Adrenal gland (tissue), 12 donors: ENCODE measurements around the gene ADARB2. TPM values are rescaled to one million over a fixed set of nuclear protein-coding genes. Genes with fewer than 3 reads are reported as not detected.

Experiments used
- DNase-seq, 7 donors: peaks; one replicate each; pipeline ENCODE4 v3.0.0-alpha.2; 2019 to 2020
- H3K27ac ChIP-seq, 5 donors: fragments of 200-600 bp; sonication (generic) in 4 of 5; 1 replicate in 3 of 5; 2 replicates in 2 of 5; pipeline versions ENCODE4 v1.5.1 to v1.8.0; 2016 to 2020; ENCODE audit warnings: mild to moderate bottlenecking in 1 of 5
- H3K27me3 ChIP-seq: fragments of 200-600 bp; 2 replicates; pipeline ENCODE4 v1.8.0; 2021
- H3K36me3 ChIP-seq, 2 donors: fragments of 200-600 bp; replicated peaks in 1 of 2; 1 replicate in 1 of 2; 2 replicates in 1 of 2; pipeline versions ENCODE4 v1.5.1 to v1.8.0; 2018 to 2022
- H3K4me1 ChIP-seq, 2 donors: fragments of 200-600 bp; replicated peaks in 1 of 2; 1 replicate in 1 of 2; 2 replicates in 1 of 2; pipeline versions ENCODE4 v1.5.1 to v1.8.0; 2018 to 2021
- H3K4me3 ChIP-seq, 4 donors: fragments of 200-600 bp; sonication (generic) in 3 of 4; one replicate each; pipeline ENCODE4 v1.5.1; 2016 to 2018
- H3K9me3 ChIP-seq, 3 donors: fragments of 200-600 bp; sonication (generic) in 1 of 3; replicated peaks in 1 of 3; 1 replicate in 2 of 3; 2 replicates in 1 of 3; pipeline versions ENCODE4 v1.5.1 to v1.8.0; 2016 to 2021
- CTCF ChIP-seq, 6 experiments: fragments of 450-650 bp in 4 of 6; fragments of 200-600 bp in 2 of 6; sonication (generic) in 1 of 6; IDR thresholded peaks; 1 replicate in 5 of 6; 2 replicates in 1 of 6; pipeline versions ENCODE4 v1.5.1 to v1.8.0; 2016 to 2021; ENCODE audit warnings: antibody characterized with exemption in 6 of 6, mild to moderate bottlenecking in 2 of 6, moderate library complexity in 1 of 6
- POLR2A ChIP-seq, 2 donors: fragments of 450-650 bp; IDR thresholded peaks; one replicate each; pipeline ENCODE4 v1.6.1; 2017; ENCODE audit warnings: antibody characterized with exemption in 2 of 2, mild to moderate bottlenecking in 2 of 2, moderate library complexity in 1 of 2
- WGBS, 4 donors: extraction: QIAGEN DNeasy Blood & Tissue Kit in 2 of 4; methylation state at CpG; one replicate each; pipeline versions ENCODE4 v1.1.5 to v1.1.7; 2013 to 2017; 5-methylcytosine and 5-hydroxymethylcytosine counted together
- intact Hi-C, 2 donors: fragments of 100-400 bp; cut with DNase I; formaldehyde crosslinking; loops; one replicate each; pipeline versions ENCODE4 v1.14.1 to v1.15.0; 2022 to 2023
- polyA plus RNA-seq, 3 donors: library from polyadenylated mRNA; stranded (reverse); fragments of 200-250 nt in 2 of 3; fragments of 350-450 nt in 1 of 3; fragmentation: Illumina TruSeq in 1 of 3; extraction: RNeasy Lipid Tissue Mini Kit (QIAGEN cat#74804) in 1 of 3; gene quantifications; one replicate each; pipeline ENCODE4 v1.2.3, GENCODE V29; 2013 to 2014
- total RNA-seq, 9 donors: library from RNA; depleted of rRNA in 4 of 9; stranded (reverse); fragments of >200 nt in 4 of 9; fragments of 120-200 nt in 1 of 9; fragmentation: NEBNext Ultra II Directional in 1 of 9; extraction: Animal tissue kit (Norgen Biotek cat#: 25700) in 1 of 9; gene quantifications; one replicate each; pipeline versions ENCODE4 v1.1.0 to v1.2.4, GENCODE V29; 2013 to 2023
- donor health status: healthy with polysubstance abuse.
- donor health status: Bipolar disorder and iron deficiency.
- donor health status: DM: yes; HTN: yes; CAD: no.
- donor health status: DM: no; HTN: no; CAD: no.
- donor health status: DM: no; HTN: no; CAD: no.
- donor health status: DM: yes; HTN: yes; CAD: no.

ADARB2 gene
- total and polyA plus RNA-seq, 12 donors: 0.14 to 3.1 (median 0.91) TPM

- Histone ChIP-seq H3K4me3 (no peak overlapping the region), H3K27me3 (no peaks in the 10 kb centered on the region), H3K4me1 (no peaks in the 10 kb centered on the region), H3K27ac (no peak overlapping the region), H3K9me3 (no peaks in the 10 kb centered on the region), H3K36me3 (no peaks in the 10 kb centered on the region)
- no peak for DNase-seq
- 56 to 79% (median 72%) methylated on average over 14 of the region's 14 CpGs for WGBS, 4 donors
- TF ChIP-seq CTCF (IDR thresholded peaks at IDR 0.05) (no peak), POLR2A (IDR thresholded peaks at IDR 0.05) (no peak)
- intact Hi-C loops: no loop called here
These were observed 131.1 kb downstream of the ADARB2 start for GRCh38 chr10:1605999-1606940.

- no peaks in the 10 kb centered on the region for H3K36me3 ChIP-seq
- 64 to 84% (median 72%) methylated on average over 5 of the region's 5 CpGs for WGBS, 4 donors
- TF ChIP-seq CTCF (IDR thresholded peaks at IDR 0.05) (no peak), POLR2A (IDR thresholded peaks at IDR 0.05) (no peak)
- no peaks in the 10 kb centered on the region for H3K9me3 ChIP-seq
- no peak for DNase-seq
- no peak overlapping the region for H3K4me3 ChIP-seq
- no peak overlapping the region for H3K27ac ChIP-seq
- intact Hi-C loops: no loop called here
- no peaks in the 10 kb centered on the region for H3K27me3 ChIP-seq
- no peaks in the 10 kb centered on the region for H3K4me1 ChIP-seq
These were observed 132.2 kb downstream of the ADARB2 start for GRCh38 chr10:1605121-1605520.

- DNase-seq: no peak
- 33 to 47% (median 36%) methylated on average over 7 of the region's 7 CpGs for WGBS, 4 donors
- no peaks in the 10 kb centered on the region for H3K4me1 ChIP-seq
- TF ChIP-seq POLR2A (IDR thresholded peaks at IDR 0.05): no peak
- TF ChIP-seq CTCF (IDR thresholded peaks at IDR 0.05): no peak
- no peaks in the 10 kb centered on the region for H3K36me3 ChIP-seq
- no peak overlapping the region for H3K27ac ChIP-seq
- H3K27me3 ChIP-seq: no peaks in the 10 kb centered on the region
- intact Hi-C loops: no loop called here
- no peak overlapping the region for H3K4me3 ChIP-seq
- no peaks in the 10 kb centered on the region for H3K9me3 ChIP-seq
These were observed 133.1 kb downstream of the ADARB2 start for GRCh38 chr10:1604246-1604645.

- intact Hi-C loops: no loop called here
- Histone ChIP-seq H3K27me3 (no peaks in the 10 kb centered on the region), H3K9me3 (no peaks in the 10 kb centered on the region), H3K4me1 (no peaks in the 10 kb centered on the region), H3K27ac (no peak overlapping the region), H3K4me3 (no peak overlapping the region), H3K36me3 (no peaks in the 10 kb centered on the region)
- no peak for DNase-seq
- WGBS, 4 donors: 71 to 76% (median 76%) methylated on average over 12 to 15 of the region's 15 CpGs
- TF ChIP-seq POLR2A (IDR thresholded peaks at IDR 0.05) (no peak), CTCF (IDR thresholded peaks at IDR 0.05) (no peak)
These were observed 134.1 kb downstream of the ADARB2 start for GRCh38 chr10:1603181-1603580.
